ENCODE results near the gene ACSL4.
A peak's percentile ranks its signal among the peaks of the same experiment; 100 is the strongest.

ACSL4 gene

DNA sequence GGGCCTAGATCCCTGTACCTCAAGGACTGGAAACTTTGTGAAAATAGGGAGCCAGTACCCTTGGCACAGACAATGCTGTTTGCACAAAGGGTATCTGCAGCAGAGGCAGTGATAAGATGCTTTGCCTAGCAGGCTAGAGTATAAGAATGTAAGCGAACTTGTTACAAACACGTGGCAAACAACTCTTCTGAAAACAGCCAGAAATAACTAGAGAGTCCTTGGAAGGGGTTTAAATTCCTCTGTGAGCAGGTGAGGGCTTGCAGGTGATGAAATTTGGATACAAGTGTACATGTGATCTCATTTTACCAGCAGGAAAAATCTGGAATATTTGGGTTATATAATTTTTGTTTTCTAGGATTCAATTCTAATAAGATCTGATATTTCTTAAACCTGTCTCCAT lies 18.6 kb upstream of the ACSL4 start:
- no peak overlapping the region for H3K18ac ChIP-seq (ENCODE audit: low read depth in 1 of 2, low read length in 2 of 2)
- no peaks in the 10 kb centered on the region for H3K36me3 ChIP-seq (ENCODE audit: control insufficient read depth in 1 of 2, insufficient read depth in 2 of 2, low read depth in 1 of 2, low read length in 2 of 2)
- H3K27ac ChIP-seq (ENCODE audit: low read length, poor library complexity, severe bottlenecking) = no peak overlapping the region
- H2BK120ac ChIP-seq (ENCODE audit: low read depth, low read length) = no peak overlapping the region
- no peak overlapping the region for H4K8ac ChIP-seq (ENCODE audit: low read length)
- no peak overlapping the region for H2BK12ac ChIP-seq (ENCODE audit: low read length in 2 of 2)
- peaks cover 0 to 15% of the 10 kb centered on the region in 2 experiments for H3K27me3 ChIP-seq (ENCODE audit: control insufficient read depth in 1 of 2, insufficient read depth in 1 of 2, low read length in 2 of 2)
- no peak overlapping the region for H4K91ac ChIP-seq (ENCODE audit: low read length)
- H3K4me2 ChIP-seq (ENCODE audit: low read length, poor library complexity, severe bottlenecking) = no peak overlapping the region
- no peak for DNase-seq
- H3K79me1 ChIP-seq (replicated peaks; ENCODE audit: low read length, poor library complexity, severe bottlenecking) = no peaks in the 10 kb centered on the region
- peaks cover 21% of the 10 kb centered on the region for H3K9me3 ChIP-seq (ENCODE audit: control insufficient read depth, low read length)
- no peak overlapping the region for H3K23ac ChIP-seq (ENCODE audit: low read length in 2 of 2)
- H3K4ac ChIP-seq (ENCODE audit: low read depth in 1 of 2, low read length in 2 of 2) = no peak overlapping the region
- no peak overlapping the region for H3K14ac ChIP-seq (ENCODE audit: low read length in 2 of 2)
- H3K9ac ChIP-seq (ENCODE audit: low read length) = no peak overlapping the region
- no peaks in the 10 kb centered on the region for H3K4me1 ChIP-seq (ENCODE audit: control insufficient read depth, insufficient read depth, low read depth, low read length)
- no peak overlapping the region for H2BK5ac ChIP-seq (ENCODE audit: low read depth, low read length, poor library complexity, severe bottlenecking)
- no peak overlapping the region for H2AK5ac ChIP-seq (ENCODE audit: low read length, severe bottlenecking)
- no peak overlapping the region for H3K4me3 ChIP-seq (ENCODE audit: insufficient read depth in 1 of 2, low read depth in 1 of 2, low read length in 2 of 2)
- no peak overlapping the region for H2AFZ ChIP-seq (ENCODE audit: low read depth, low read length)
- no peak overlapping the region for H2BK15ac ChIP-seq (ENCODE audit: low read depth, poor library complexity, severe bottlenecking)
- 91% methylated on average over 2 of the region's 2 CpGs for WGBS

DNA sequence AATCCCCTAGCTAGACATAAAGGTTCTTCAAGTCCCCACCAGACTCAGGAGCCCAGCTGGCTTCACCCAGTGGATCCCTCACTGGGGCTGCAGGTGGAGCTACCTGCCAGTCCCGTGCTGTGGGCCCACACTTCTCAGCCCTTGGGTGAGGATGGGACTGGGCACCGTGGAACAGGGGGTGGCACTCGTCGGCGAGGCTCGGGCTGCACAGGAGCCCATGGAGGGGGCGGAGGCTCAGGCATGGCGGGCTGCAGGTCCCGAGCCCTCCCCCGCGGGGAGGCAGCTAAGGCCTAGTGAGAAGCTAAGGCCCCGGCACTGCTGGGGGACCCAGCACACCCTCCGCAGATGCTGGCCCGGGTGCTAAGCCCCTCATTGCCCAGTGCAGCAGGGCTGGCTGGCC lies 16.1 kb upstream of the ACSL4 start:
- no peak for DNase-seq
- Histone ChIP-seq H3K27me3 (ENCODE audit: control insufficient read depth in 1 of 2, insufficient read depth in 1 of 2, low read length in 2 of 2) (peaks cover 0 to 15% of the 10 kb centered on the region in 2 experiments), H4K91ac (ENCODE audit: low read length) (no peak overlapping the region), H2BK12ac (ENCODE audit: low read length in 2 of 2) (no peak overlapping the region), H2BK5ac (ENCODE audit: low read depth, low read length, poor library complexity, severe bottlenecking) (no peak overlapping the region), H3K4me1 (ENCODE audit: control insufficient read depth, insufficient read depth, low read depth, low read length) (no peaks in the 10 kb centered on the region), H3K4me3 (ENCODE audit: insufficient read depth in 1 of 2, low read depth in 1 of 2, low read length in 2 of 2) (no peak overlapping the region), H2BK120ac (ENCODE audit: low read depth, low read length) (no peak overlapping the region), H3K9ac (ENCODE audit: low read length) (no peak overlapping the region), H3K79me1 (replicated peaks; ENCODE audit: low read length, poor library complexity, severe bottlenecking) (no peaks in the 10 kb centered on the region), H3K23ac (ENCODE audit: low read length in 2 of 2) (no peak overlapping the region), H3K4ac (ENCODE audit: low read depth in 1 of 2, low read length in 2 of 2) (no peak overlapping the region), H4K8ac (ENCODE audit: low read length) (no peak overlapping the region), H2AFZ (ENCODE audit: low read depth, low read length) (no peak overlapping the region), H2AK5ac (ENCODE audit: low read length, severe bottlenecking) (no peak overlapping the region), H3K36me3 (ENCODE audit: control insufficient read depth in 1 of 2, insufficient read depth in 2 of 2, low read depth in 1 of 2, low read length in 2 of 2) (no peaks in the 10 kb centered on the region), H3K18ac (ENCODE audit: low read depth in 1 of 2, low read length in 2 of 2) (no peak overlapping the region), H3K4me2 (ENCODE audit: low read length, poor library complexity, severe bottlenecking) (no peak overlapping the region), H2BK15ac (ENCODE audit: low read depth, poor library complexity, severe bottlenecking) (no peak overlapping the region), H3K27ac (ENCODE audit: low read length, poor library complexity, severe bottlenecking) (no peak overlapping the region), H3K14ac (ENCODE audit: low read length in 2 of 2) (peak overlapping the region in 1 of 2 experiments; percentile 28), H3K9me3 (ENCODE audit: control insufficient read depth, low read length) (no peaks in the 10 kb centered on the region)
- 89% methylated on average over 11 of the region's 14 CpGs for WGBS

DNA sequence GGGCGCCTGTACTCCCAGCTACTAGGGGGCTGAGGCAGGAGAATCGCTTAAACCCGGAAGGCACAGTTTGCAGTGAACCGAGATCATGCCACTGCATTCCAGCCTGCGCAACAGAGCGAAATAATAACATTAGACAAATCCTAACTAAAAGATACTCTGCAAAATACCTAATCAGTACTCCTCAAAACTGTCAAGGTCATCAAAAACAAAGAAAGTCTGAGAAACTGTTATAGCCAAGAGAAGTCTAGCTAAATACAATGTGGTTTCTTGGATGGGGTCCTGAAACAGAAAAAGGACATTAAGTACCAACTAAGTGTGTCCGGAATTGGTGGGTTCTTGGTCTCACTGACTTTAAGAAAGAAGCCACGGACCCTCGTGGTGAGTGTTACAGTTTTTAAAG lies 14.6 kb upstream of the ACSL4 start:
- Histone ChIP-seq H2AFZ (ENCODE audit: low read depth, low read length) (no peak overlapping the region), H2BK5ac (ENCODE audit: low read depth, low read length, poor library complexity, severe bottlenecking) (no peak overlapping the region), H4K91ac (ENCODE audit: low read length) (no peak overlapping the region), H3K36me3 (ENCODE audit: control insufficient read depth in 1 of 2, insufficient read depth in 2 of 2, low read depth in 1 of 2, low read length in 2 of 2) (no peaks in the 10 kb centered on the region), H3K14ac (ENCODE audit: low read length in 2 of 2) (no peak overlapping the region), H2AK5ac (ENCODE audit: low read length, severe bottlenecking) (no peak overlapping the region), H3K4me1 (ENCODE audit: control insufficient read depth, insufficient read depth, low read depth, low read length) (no peaks in the 10 kb centered on the region), H3K18ac (ENCODE audit: low read depth in 1 of 2, low read length in 2 of 2) (no peak overlapping the region), H4K8ac (ENCODE audit: low read length) (no peak overlapping the region), H3K23ac (ENCODE audit: low read length in 2 of 2) (no peak overlapping the region), H3K9ac (ENCODE audit: low read length) (no peak overlapping the region), H2BK12ac (ENCODE audit: low read length in 2 of 2) (no peak overlapping the region), H3K4me3 (ENCODE audit: insufficient read depth in 1 of 2, low read depth in 1 of 2, low read length in 2 of 2) (no peak overlapping the region), H3K27me3 (ENCODE audit: control insufficient read depth in 1 of 2, insufficient read depth in 1 of 2, low read length in 2 of 2) (peaks cover 0 to 15% of the 10 kb centered on the region in 2 experiments), H2BK15ac (ENCODE audit: low read depth, poor library complexity, severe bottlenecking) (no peak overlapping the region), H3K27ac (ENCODE audit: low read length, poor library complexity, severe bottlenecking) (no peak overlapping the region), H3K4ac (ENCODE audit: low read depth in 1 of 2, low read length in 2 of 2) (no peak overlapping the region), H3K9me3 (ENCODE audit: control insufficient read depth, low read length) (no peaks in the 10 kb centered on the region), H2BK120ac (ENCODE audit: low read depth, low read length) (no peak overlapping the region), H3K4me2 (ENCODE audit: low read length, poor library complexity, severe bottlenecking) (no peak overlapping the region), H3K79me1 (replicated peaks; ENCODE audit: low read length, poor library complexity, severe bottlenecking) (no peaks in the 10 kb centered on the region)
- DNase-seq = no peak
- WGBS = 89% methylated on average over 5 of the region's 9 CpGs

DNA sequence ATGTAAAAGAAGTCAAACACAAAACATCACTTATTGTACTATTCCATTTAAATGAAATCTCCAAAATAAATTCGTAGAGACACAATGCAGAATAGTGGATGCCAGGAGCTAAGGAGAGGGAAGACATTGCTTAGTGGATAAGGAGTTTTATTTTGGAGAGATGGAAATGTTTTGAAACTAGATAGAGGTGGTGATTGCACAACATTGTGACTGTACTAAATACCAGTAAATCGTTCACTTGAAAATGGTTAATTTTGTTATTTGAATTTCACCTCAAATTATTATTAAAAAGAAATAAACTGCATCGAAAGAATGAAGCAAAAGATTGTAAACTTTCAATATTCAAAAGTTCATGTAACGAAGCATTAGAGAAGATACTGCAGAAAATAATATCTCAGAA lies 9.7 kb upstream of the ACSL4 start:
- Histone ChIP-seq H4K91ac (ENCODE audit: low read length) (no peak overlapping the region), H2AFZ (ENCODE audit: low read depth, low read length) (no peak overlapping the region), H2BK5ac (ENCODE audit: low read depth, low read length, poor library complexity, severe bottlenecking) (no peak overlapping the region), H3K4me1 (ENCODE audit: control insufficient read depth, insufficient read depth, low read depth, low read length) (no peaks in the 10 kb centered on the region), H4K8ac (ENCODE audit: low read length) (no peak overlapping the region), H3K14ac (ENCODE audit: low read length in 2 of 2) (no peak overlapping the region), H3K27ac (ENCODE audit: low read length, poor library complexity, severe bottlenecking) (no peak overlapping the region), H3K27me3 (ENCODE audit: control insufficient read depth in 1 of 2, insufficient read depth in 1 of 2, low read length in 2 of 2) (peaks cover 0 to 22% of the 10 kb centered on the region in 2 experiments), H3K4me2 (ENCODE audit: low read length, poor library complexity, severe bottlenecking) (no peak overlapping the region), H3K4ac (ENCODE audit: low read depth in 1 of 2, low read length in 2 of 2) (no peak overlapping the region), H3K18ac (ENCODE audit: low read depth in 1 of 2, low read length in 2 of 2) (no peak overlapping the region), H3K79me1 (replicated peaks; ENCODE audit: low read length, poor library complexity, severe bottlenecking) (no peaks in the 10 kb centered on the region), H2BK12ac (ENCODE audit: low read length in 2 of 2) (no peak overlapping the region), H2BK120ac (ENCODE audit: low read depth, low read length) (no peak overlapping the region), H2AK5ac (ENCODE audit: low read length, severe bottlenecking) (no peak overlapping the region), H3K4me3 (ENCODE audit: insufficient read depth in 1 of 2, low read depth in 1 of 2, low read length in 2 of 2) (no peak overlapping the region), H3K9me3 (ENCODE audit: control insufficient read depth, low read length) (no peaks in the 10 kb centered on the region), H3K9ac (ENCODE audit: low read length) (no peak overlapping the region), H2BK15ac (ENCODE audit: low read depth, poor library complexity, severe bottlenecking) (no peak overlapping the region), H3K36me3 (ENCODE audit: control insufficient read depth in 1 of 2, insufficient read depth in 2 of 2, low read depth in 1 of 2, low read length in 2 of 2) (no peaks in the 10 kb centered on the region), H3K23ac (ENCODE audit: low read length in 2 of 2) (no peak overlapping the region)
- DNase-seq = no peak
- no CpG with 5 or more reads among the region's 4 CpGs for WGBS
